IMR-90 (cell line): ENCODE measurements around the gene NPS. TPM values are rescaled to one million over a fixed set of nuclear protein-coding genes. Genes with fewer than 3 reads are reported as not detected.

Source experiments
- ATAC-seq: fragments of 200-7000 bp; cut with Tn5 transposase; 2 replicates; pipeline ENCODE4 v1.9.1; 2020; ENCODE audit warnings: low read depth, mild to moderate bottlenecking, moderate library complexity
- BruUV-seq: library from RNA; stranded (reverse); fragments of 400-500 nt; replicated peaks from 2 replicates; lab custom pipeline; 2021; lab: Mats Ljungman, UMichigan
- CTCF ChIA-PET: fragments of 300-600 bp; formaldehyde crosslinking; extraction: SDS; loops from one replicate; lab custom pipeline; 2021; ENCODE audit warnings: antibody characterized with exemption; lab: Yijun Ruan, JAX
- POLR2A ChIA-PET: fragments of 300-600 bp; sonication (Branson Sonifier 250); formaldehyde crosslinking; loops from one replicate; lab custom pipeline; 2022; ENCODE audit warnings: antibody characterized with exemption; ENCODE audit not compliant: unreplicated experiment; lab: Charles Lee
- DNase-seq: peaks from one replicate; pipeline ENCODE4 v3.0.0; 2013
- H2AFZ ChIP-seq: replicated peaks from 2 replicates; pipeline ENCODE3; 2013; ENCODE audit warnings: low read length, mild to moderate bottlenecking; ENCODE audit not compliant: poor library complexity
- H2AK5ac ChIP-seq: 2 replicates; pipeline ENCODE4 v1.6.1; 2013; ENCODE audit warnings: low read depth, low read length, inconsistent platforms
- H2AK9ac ChIP-seq: replicated peaks from 2 replicates; pipeline ENCODE3; 2013; ENCODE audit warnings: mild to moderate bottlenecking, low read depth, low read length, moderate library complexity; ENCODE audit not compliant: poor library complexity
- H2BK120ac ChIP-seq: 2 replicates; pipeline ENCODE4 v1.6.1; 2013; ENCODE audit warnings: low read depth, low read length, inconsistent platforms
- H2BK15ac ChIP-seq: 3 replicates; pipeline ENCODE4 v1.6.1; 2013; ENCODE audit warnings: low read depth, low read length, inconsistent platforms
- H2BK20ac ChIP-seq: 2 replicates; pipeline ENCODE4 v1.6.1; 2013; ENCODE audit warnings: low read depth, mild to moderate bottlenecking, inconsistent platforms, low read length, moderate library complexity
- H2BK5ac ChIP-seq: 2 replicates; pipeline ENCODE4 v1.6.1; 2013; ENCODE audit warnings: mild to moderate bottlenecking, low read depth, low read length, inconsistent platforms; ENCODE audit not compliant: poor library complexity, severe bottlenecking
- H3K14ac ChIP-seq: replicated peaks from 2 replicates; pipeline ENCODE4 v1.6.1; 2013; ENCODE audit warnings: low read depth, low read length, inconsistent platforms
- H3K18ac ChIP-seq: 2 replicates; pipeline ENCODE4 v1.6.1; 2013; ENCODE audit warnings: low read depth, low read length, control low read depth
- H3K23ac ChIP-seq: 2 replicates; pipeline ENCODE4 v1.6.1; 2013; ENCODE audit warnings: low read depth, low read length, inconsistent platforms
- H3K27ac ChIP-seq: 2 replicates; pipeline ENCODE4 v1.5.1; 2013; ENCODE audit warnings: mild to moderate bottlenecking, control low read depth, low read length; ENCODE audit not compliant: insufficient read depth
- H3K27me3 ChIP-seq: 2 replicates; pipeline ENCODE4 v1.6.1; 2013; ENCODE audit warnings: low read length; ENCODE audit not compliant: control insufficient read depth, insufficient read depth
- H3K36me3 ChIP-seq: 2 replicates; pipeline ENCODE4 v1.6.1; 2013; ENCODE audit warnings: low read length, mixed read lengths; ENCODE audit not compliant: control insufficient read depth, insufficient read depth
- H3K4ac ChIP-seq: 2 replicates; pipeline ENCODE4 v1.6.1; 2013; ENCODE audit warnings: low read depth, low read length, inconsistent platforms
- H3K4me1 ChIP-seq: 2 replicates; pipeline ENCODE4 v1.6.1; 2013; ENCODE audit warnings: low read length, mixed read lengths; ENCODE audit not compliant: control insufficient read depth, insufficient read depth
- H3K4me2 ChIP-seq: 2 replicates; pipeline ENCODE4 v1.6.1; 2013; ENCODE audit warnings: low read depth, mild to moderate bottlenecking, control low read depth, low read length, moderate library complexity
- H3K4me3 ChIP-seq: 2 replicates; pipeline ENCODE4 v1.5.1; 2013; ENCODE audit warnings: low read depth, mild to moderate bottlenecking, control low read depth, low read length, moderate library complexity; ENCODE audit not compliant: insufficient read depth
- H3K56ac ChIP-seq: 2 replicates; pipeline ENCODE4 v1.6.1; 2013; ENCODE audit warnings: low read length, inconsistent platforms; ENCODE audit not compliant: insufficient read depth; ENCODE audit errors: extremely low read depth
- H3K79me1 ChIP-seq, 2 experiments: 2 replicates each; pipeline ENCODE4 v1.6.1; 2013; ENCODE audit warnings: low read length in 2 of 2, inconsistent platforms in 1 of 2, low read depth in 1 of 2
- H3K9ac ChIP-seq: 2 replicates; pipeline ENCODE4 v1.6.1; 2013; ENCODE audit warnings: low read depth, low read length, control low read depth
- H3K9me1 ChIP-seq: 2 replicates; pipeline ENCODE4 v1.6.1; 2013; ENCODE audit warnings: low read length, inconsistent platforms; ENCODE audit not compliant: insufficient read depth
- H3K9me3 ChIP-seq: 2 replicates; pipeline ENCODE4 v1.6.1; 2013; ENCODE audit warnings: low read length; ENCODE audit not compliant: control insufficient read depth, insufficient read depth
- H4K20me1 ChIP-seq: 2 replicates; pipeline ENCODE4 v1.6.1; 2013; ENCODE audit warnings: low read length, inconsistent platforms; ENCODE audit not compliant: insufficient read depth
- H4K5ac ChIP-seq: 2 replicates; pipeline ENCODE4 v1.6.1; 2013; ENCODE audit warnings: mild to moderate bottlenecking, low read depth, low read length, control low read depth
- H4K8ac ChIP-seq, 2 experiments: 2 replicates each; pipeline ENCODE4 v1.6.1; 2013; ENCODE audit warnings: low read depth in 2 of 2, low read length in 2 of 2, control low read depth in 1 of 2, inconsistent platforms in 1 of 2
- H4K91ac ChIP-seq: 2 replicates; pipeline ENCODE4 v1.6.1; 2013; ENCODE audit warnings: low read depth, low read length, inconsistent platforms; ENCODE audit not compliant: insufficient read depth
- CEBPB ChIP-seq: IDR thresholded peaks from 2 replicates; pipeline ENCODE4 v1.6.1; 2012; ENCODE audit warnings: low read depth, low read length, improper control_type of control experiment
- MAFK ChIP-seq: IDR thresholded peaks from 2 replicates; pipeline ENCODE4 v1.6.1; 2012; ENCODE audit warnings: low read depth, low read length, improper control_type of control experiment
- MAZ ChIP-seq: IDR thresholded peaks from 2 replicates; pipeline ENCODE4 v1.6.1; 2012; ENCODE audit warnings: low read depth, mild to moderate bottlenecking, low read length, improper control_type of control experiment, moderate library complexity, borderline replicate concordance
- RCOR1 ChIP-seq: IDR thresholded peaks from 2 replicates; pipeline ENCODE4 v1.6.1; 2012; ENCODE audit warnings: mild to moderate bottlenecking, low read length, improper control_type of control experiment; ENCODE audit not compliant: insufficient replicate concordance
- RFX5 ChIP-seq: IDR thresholded peaks from 2 replicates; pipeline ENCODE4 v1.8.0; 2012; ENCODE audit warnings: low read depth, mild to moderate bottlenecking, low read length, moderate library complexity
- SMC3 ChIP-seq: fragments of 150-350 bp; IDR thresholded peaks from 2 replicates; pipeline ENCODE4 v1.6.1; 2016; ENCODE audit warnings: low read depth, mild to moderate bottlenecking, antibody characterized with exemption, low read length, moderate library complexity
- WGBS, 2 experiments: methylation state at CpG; one replicate each; pipeline versions ENCODE4 v1.1.5 to v1.1.7; 2013; ENCODE audit warnings: missing lambda C conversion rate in 2 of 2; ENCODE audit not compliant: insufficient read length in 1 of 2; ENCODE audit errors: extremely low coverage in 2 of 2; 5-methylcytosine and 5-hydroxymethylcytosine counted together
- dilution Hi-C: fragments of 300-500 bp; cut with HindIII; formaldehyde crosslinking; loops from one replicate; pipeline ENCODE4 v1.14.3; 2018; ENCODE audit warnings: low sequenced_read_pairs; ENCODE audit not compliant: unreplicated experiment
- in situ Hi-C: fragments of 300-500 bp; cut with MboI; formaldehyde crosslinking; loops from 3 replicates; pipeline ENCODE4 v1.14.3; 2019; ENCODE audit warnings: low sequenced_read_pairs, inconsistent platforms, mixed read lengths
- intact Hi-C: fragments of 100-400 bp; cut with micrococcal nuclease; formaldehyde crosslinking; loops from 2 replicates; pipeline ENCODE4 v1.10.0; 2022
- polyA plus RNA-seq, 3 experiments: library from polyadenylated mRNA; depleted of rRNA; stranded (reverse); fragments of >200 nt; gene quantifications; 2 replicates each; pipeline ENCODE4 v1.2.3, GENCODE V29; 2012; ENCODE audit warnings: low replicate concordance in 1 of 3
- total RNA-seq: library from RNA; depleted of rRNA; stranded (reverse); fragments of >200 nt; gene quantifications from 2 replicates; pipeline ENCODE4 v1.2.3, GENCODE V29; 2012
- TF ChIP-seq, protein P1 (sequence below): conservative IDR thresholded peaks from 2 replicates; pipeline ENCODE4 v1.5.1; 2012; ENCODE audit warnings: mild to moderate bottlenecking, low read depth, low read length, improper control_type of control experiment
- TF ChIP-seq, protein P2 (sequence below): fragments of 150-350 bp; IDR thresholded peaks from 2 replicates; pipeline ENCODE4 v1.6.1; 2017; ENCODE audit warnings: mild to moderate bottlenecking, antibody characterized with exemption, low read length, low read depth

NPS gene
- total and polyA plus RNA-seq, 2 of the 4 experiments (the other 2 are of a cell fraction) = not detected

DNA sequence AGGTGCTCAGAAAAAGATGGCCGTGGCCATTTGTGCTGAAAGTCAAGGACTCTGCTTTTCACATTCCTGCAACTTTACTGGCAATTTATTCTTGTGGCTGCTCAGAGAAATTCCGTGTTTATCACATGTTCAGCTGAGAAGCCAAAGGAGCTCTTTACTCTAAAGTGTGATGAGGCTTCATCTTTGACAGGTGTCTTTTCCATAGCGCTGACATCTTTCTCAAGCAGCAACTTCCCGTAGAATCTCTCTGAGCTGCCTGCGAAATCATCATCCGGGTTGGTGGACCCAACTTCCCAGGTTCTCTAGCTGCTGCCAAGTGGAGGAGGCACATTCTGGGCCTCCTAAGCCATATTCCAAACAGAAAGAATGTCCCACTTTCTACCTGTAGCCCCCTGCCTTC lies 16.9 kb upstream of the NPS start:
- Histone ChIP-seq H3K14ac (no peak overlapping the region), H3K27ac (no peak overlapping the region), H3K18ac (no peak overlapping the region), H3K9me1 (no peaks in the 10 kb centered on the region), H3K56ac (no peak overlapping the region), H2AFZ (no peak overlapping the region), H2BK15ac (no peak overlapping the region), H3K4ac (no peak overlapping the region), H3K9me3 (peaks cover 4% of the 10 kb centered on the region; the same call in 1 of the 2 replicates), H2BK5ac (no peak overlapping the region), H2AK9ac (no peak overlapping the region), H4K5ac (no peak overlapping the region), H3K9ac (no peak overlapping the region), H3K79me1 (no peaks in the 10 kb centered on the region), H2BK20ac (no peak overlapping the region), H3K4me1 (no peaks in the 10 kb centered on the region), H3K36me3 (no peaks in the 10 kb centered on the region), H2AK5ac (no peak overlapping the region), H4K20me1 (no peaks in the 10 kb centered on the region), H3K4me2 (no peak overlapping the region), H4K91ac (no peak overlapping the region), H3K27me3 (no peaks in the 10 kb centered on the region), H3K23ac (no peak overlapping the region), H2BK120ac (no peak overlapping the region), H4K8ac (no peak overlapping the region), H3K4me3 (no peak overlapping the region)
- in situ Hi-C loops (no loop called here), intact Hi-C loops (no loop called here), dilution Hi-C loops (no loop called here)
- ATAC-seq = no peak
- no peak for DNase-seq
- POLR2A ChIA-PET = no interaction called here
- no TSS peak for BruUV-seq
- WGBS, 2 experiments = 65% methylated on average over 4 of the region's 6 CpGs; no CpG with 5 or more reads in 1 of the 2 experiments
- TF ChIP-seq MAZ = no peak
- no peak for TF ChIP-seq MAFK
- TF ChIP-seq CEBPB = no peak
- no peak for TF ChIP-seq RCOR1
- TF ChIP-seq, protein P1, sequence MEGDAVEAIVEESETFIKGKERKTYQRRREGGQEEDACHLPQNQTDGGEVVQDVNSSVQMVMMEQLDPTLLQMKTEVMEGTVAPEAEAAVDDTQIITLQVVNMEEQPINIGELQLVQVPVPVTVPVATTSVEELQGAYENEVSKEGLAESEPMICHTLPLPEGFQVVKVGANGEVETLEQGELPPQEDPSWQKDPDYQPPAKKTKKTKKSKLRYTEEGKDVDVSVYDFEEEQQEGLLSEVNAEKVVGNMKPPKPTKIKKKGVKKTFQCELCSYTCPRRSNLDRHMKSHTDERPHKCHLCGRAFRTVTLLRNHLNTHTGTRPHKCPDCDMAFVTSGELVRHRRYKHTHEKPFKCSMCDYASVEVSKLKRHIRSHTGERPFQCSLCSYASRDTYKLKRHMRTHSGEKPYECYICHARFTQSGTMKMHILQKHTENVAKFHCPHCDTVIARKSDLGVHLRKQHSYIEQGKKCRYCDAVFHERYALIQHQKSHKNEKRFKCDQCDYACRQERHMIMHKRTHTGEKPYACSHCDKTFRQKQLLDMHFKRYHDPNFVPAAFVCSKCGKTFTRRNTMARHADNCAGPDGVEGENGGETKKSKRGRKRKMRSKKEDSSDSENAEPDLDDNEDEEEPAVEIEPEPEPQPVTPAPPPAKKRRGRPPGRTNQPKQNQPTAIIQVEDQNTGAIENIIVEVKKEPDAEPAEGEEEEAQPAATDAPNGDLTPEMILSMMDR = no peak
- no peak for TF ChIP-seq RFX5
- TF ChIP-seq, protein P2, sequence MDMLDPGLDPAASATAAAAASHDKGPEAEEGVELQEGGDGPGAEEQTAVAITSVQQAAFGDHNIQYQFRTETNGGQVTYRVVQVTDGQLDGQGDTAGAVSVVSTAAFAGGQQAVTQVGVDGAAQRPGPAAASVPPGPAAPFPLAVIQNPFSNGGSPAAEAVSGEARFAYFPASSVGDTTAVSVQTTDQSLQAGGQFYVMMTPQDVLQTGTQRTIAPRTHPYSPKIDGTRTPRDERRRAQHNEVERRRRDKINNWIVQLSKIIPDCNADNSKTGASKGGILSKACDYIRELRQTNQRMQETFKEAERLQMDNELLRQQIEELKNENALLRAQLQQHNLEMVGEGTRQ = no peak
- TF ChIP-seq SMC3 = no peak
- CTCF ChIA-PET = no interaction called here
